Renal pelvis (tissue), 4 donors: Measurements from ENCODE around the gene SDK1. TPM values are rescaled to one million over a fixed set of nuclear protein-coding genes. Genes with fewer than 3 reads are reported as not detected.

Experiments used
- DNase-seq: peaks from one replicate; pipeline ENCODE4 v3.0.0-alpha.2; 2013
- polyA plus RNA-seq, 3 donors: library from polyadenylated mRNA; unstranded; fragments of 120-200 nt; gene quantifications; one replicate each; pipeline ENCODE4 v1.2.1, GENCODE V29; 2013; ENCODE audit not compliant: insufficient read length in 3 of 3

Gene SDK1
- polyA plus RNA-seq, 3 donors = 7.5 to 8.9 (median 8.4) TPM

GRCh38 chr7:4156190-4156589, 855.1 kb downstream of the SDK1 start:
- no peak for DNase-seq

DNA sequence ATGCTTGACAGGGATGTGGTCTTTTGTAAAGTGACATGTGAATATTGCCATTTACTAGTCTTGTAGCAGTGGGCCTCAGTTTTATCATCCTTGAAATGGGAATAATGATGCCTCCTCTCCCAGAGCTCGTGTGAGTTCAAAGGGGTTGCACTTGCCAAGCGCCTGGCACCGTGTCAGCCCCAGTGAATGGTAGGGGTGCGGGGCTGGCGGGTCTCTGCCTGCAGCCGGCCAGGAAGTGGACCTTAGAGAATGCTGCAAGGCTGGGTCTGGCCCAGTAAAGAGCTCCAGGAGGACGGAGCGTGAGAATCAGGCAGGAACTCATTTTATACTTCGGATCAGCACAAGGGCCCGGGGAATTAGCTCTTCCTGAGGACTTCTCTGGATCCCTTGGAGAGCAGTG, 856.6 kb downstream of the SDK1 start:
- no peak for DNase-seq

- no peak for DNase-seq
Observed at GRCh38 chr7:4158441-4159153, 857.5 kb downstream of the SDK1 start.

DNA sequence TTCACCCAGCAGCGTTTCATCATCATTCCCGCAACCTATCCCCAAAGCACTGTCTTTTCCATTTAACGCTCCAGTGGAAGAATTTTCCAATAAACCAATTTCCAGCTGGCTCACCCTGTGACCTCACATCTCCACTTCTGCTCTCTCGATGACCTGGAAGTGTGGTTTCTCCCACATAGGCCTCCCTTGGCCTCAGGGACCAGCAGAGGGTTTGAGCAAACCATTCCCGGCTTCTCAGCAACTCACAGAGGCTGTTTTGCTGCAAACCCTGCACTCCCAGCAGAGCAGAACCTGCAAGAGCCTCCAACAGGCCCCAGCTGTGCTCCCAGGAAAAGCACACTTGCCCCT, 858.1 kb downstream of the SDK1 start:
- DNase-seq = no peak

DNA sequence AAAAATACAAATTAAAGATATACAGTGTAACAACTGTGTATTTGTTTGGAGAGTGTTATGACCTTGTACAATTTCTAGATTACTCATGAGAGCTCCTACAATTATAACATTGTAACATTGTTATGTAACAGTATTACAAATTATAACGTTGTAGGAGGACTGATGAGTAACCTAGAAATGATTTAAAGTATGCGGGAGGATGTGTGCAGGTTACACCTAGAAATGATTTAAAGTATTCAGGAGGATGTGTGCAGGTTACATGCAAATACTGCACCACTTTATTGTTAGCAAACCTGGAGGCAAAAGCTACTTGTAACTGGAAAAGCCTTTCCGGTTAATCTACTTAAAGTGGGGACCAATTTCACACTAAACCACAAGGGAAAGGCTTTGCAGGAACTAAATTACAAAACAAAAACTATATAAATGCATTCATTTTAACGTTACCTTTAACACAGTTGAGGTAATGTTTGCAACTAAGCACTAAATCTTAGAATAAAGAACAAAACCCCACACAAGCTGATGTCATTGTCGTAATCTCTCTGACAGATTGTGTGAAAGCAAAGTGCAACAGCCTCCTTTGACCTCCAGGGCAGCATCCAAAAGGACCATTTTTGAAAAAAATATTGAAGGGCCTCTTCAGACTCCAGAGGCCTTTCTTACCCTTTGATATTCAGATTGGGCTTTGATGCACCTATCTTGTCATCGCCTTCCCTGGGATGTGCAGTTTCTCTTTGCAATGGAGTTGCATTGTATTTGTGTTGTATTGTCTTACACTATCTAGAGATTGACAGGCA, 858.9 kb downstream of the SDK1 start:
- no peak for DNase-seq

DNA sequence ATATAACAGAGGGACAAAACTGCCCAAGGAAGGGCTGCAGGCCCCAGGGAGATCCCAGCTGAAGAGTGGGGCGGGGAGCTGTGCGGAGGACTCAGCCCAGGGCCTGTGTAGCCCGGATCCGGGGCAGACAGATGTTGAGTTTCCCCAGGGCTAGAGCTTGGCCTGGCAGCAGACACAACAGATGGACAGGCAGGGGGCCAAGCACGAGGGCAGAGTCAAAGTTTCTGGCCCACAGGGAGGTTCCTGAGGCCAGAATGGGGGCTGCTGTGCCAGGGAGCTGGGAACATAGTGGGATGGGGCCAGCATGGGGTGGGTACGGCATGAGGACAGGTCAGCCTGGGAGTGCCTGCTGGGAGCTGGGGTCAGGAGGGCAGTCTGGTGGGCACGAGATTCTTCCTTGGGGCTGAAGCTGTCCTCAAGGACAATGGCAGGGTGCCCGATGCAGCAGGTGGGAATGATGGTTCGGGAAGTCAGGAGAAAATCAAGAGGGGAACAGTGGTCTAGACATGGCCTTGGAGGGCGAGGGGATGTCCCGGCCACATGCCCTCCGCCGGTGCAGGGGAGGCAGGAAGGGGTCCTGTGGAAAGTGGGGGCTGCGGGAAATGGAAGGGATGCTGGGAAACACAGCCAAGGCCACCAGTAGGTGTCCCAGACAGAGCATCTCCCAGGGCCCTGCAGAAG, 862.0 kb downstream of the SDK1 start:
- DNase-seq = no peak

DNA sequence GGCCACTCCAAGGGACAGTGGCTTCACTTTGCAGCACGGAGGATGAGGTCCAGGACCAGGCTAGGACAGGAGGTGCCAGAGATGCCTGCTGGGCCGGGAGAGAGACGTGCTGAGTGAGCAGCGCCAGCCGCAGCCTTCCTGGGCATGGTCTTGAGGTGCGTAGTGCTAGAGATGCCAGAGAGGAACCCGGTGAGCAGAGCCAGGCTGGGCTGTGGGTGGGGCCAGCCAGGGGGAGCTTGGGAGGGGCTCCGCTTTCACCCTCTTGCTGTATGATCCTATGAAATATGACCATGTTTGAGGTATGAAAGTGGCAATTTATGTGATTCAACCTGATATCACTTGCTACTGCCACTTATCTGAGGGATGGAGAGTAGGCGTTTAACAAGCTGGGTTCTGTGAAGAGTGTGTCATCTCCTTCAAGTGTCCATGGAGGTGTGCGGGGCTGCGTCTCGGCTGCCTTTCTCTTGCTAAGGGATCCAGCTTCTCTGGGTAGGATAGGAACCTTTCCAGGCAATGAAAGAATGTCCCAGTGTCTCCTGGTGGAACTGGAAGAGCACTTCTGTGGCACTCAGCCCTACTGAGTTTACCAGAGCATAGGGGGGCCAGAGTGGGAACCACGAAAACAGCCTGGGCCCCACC, 862.6 kb downstream of the SDK1 start:
- no peak for DNase-seq

- DNase-seq = no peak
Observed at GRCh38 chr7:4164556-4164955, 863.5 kb downstream of the SDK1 start.

GRCh38 chr7:4166340-4166739, 865.3 kb downstream of the SDK1 start:
- DNase-seq = no peak

DNA sequence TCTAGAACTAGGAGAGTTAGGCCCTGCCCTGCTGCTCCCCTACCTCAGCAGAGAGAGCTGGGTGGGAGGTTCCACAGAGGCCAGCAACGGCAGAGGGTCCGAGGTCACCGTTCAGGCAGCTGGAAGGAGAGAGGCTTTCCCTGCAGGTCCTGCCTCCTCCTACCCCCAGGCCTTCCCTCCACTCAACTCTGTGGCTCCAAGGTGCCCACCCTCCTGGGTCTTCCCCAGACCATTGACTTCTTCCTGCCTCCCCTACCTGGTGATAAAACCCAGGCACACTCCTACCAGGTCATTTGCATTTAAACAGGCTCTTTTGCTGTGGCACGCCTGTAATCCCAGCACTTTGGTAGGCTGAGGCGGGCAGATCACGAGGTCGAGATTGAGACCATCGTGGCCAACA, 865.8 kb downstream of the SDK1 start:
- DNase-seq = no peak

GRCh38 chr7:4167385-4167910, 866.4 kb downstream of the SDK1 start:
- no peak for DNase-seq

DNA sequence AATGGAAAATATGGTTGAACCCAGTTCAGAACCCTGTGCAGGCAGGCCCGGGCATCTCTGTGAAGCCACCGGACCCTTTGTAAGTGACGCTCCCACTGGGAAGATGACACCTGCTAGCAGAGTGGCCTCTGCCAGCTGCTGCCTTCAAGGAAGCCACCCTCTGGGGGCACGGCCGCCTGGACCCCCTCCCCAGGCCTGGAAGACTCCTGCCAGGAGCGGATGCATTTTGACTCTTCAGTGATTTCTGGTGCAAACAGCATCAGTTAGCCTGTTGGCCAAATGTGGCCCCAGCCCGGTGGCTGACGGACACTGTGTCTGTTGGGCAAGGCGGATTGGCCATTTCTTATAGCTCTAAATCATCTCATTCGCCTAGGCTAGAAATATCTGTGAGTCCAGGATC, 867.0 kb downstream of the SDK1 start:
- no peak for DNase-seq

DNA sequence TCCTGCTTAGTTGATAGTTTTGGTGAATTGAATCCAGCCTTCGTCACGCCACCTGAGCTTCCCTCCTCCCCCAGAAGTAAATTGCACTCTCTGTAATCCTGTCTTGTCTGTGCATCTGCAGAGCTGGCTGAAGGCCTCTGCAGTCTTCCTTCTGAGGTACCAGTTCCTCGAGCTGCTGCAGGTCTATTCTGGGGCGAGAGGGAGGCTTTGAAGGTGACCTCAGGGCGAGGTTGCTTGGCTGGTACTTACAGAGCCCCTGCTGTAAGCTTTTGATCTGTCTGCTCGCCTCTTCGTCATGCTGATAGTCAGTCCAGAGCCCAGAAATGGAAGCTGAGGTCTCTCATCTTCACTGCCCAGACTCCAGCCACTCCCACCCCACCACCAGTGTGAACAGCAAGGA, 867.5 kb downstream of the SDK1 start:
- no peak for DNase-seq

DNA sequence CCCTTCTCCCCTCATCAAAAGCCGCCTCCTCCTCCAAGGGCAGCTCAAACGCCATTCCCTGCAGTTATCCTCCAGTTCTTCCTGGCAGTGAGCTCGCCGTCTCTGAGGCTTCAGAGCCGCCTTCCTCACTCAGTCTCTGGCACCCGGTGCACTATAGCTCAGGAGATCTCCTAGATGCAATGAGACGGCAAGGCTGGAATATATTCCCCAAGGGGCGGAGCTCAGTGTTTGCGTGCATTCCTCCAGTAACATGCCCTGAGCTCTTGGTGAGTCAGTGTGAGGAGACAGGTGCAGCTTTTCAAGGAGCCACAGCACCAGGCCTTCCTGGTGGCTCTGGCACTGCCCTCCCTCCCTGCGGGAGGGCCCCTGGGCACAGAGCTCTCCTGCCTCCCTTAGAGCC, 868.4 kb downstream of the SDK1 start:
- DNase-seq = no peak

DNA sequence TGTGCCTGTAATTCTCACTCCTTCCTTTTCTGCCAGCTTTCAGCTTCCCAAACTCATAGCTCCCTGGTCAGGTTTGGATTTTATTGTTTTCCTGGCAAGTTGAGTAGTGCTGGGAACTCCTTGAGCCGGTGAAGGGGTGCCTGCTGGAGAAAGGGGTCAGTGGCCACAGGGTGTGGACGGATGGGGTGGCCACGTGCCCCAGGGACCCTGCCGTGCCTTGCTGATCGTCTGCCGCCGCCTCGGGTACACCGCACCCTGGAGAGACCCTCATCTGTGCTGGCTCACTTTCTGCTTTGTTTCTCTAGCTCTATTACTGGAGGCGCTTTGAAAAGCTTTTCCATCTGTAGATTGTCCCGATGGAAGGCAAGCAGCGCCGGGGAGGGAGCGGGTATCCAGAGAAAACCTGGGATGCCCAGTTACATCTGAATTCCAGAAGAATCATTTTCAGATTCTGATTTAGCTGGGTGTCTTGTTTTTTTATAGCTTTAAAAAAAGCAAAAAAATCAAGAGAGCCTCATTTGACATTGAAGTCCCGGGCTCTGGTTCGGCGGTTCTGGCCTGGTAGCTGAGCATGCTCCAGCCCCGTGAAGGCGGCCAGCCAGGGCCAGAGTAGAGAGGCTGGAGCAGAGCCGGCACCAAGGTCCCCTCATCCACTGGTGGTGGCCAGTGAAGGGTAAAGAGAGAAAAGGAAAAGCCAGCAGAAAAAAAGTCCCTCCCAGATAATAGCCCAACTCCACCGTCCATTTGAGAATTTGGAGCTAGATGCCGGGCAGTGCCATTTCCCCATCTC, 870.1 kb downstream of the SDK1 start:
- no peak for DNase-seq

DNA sequence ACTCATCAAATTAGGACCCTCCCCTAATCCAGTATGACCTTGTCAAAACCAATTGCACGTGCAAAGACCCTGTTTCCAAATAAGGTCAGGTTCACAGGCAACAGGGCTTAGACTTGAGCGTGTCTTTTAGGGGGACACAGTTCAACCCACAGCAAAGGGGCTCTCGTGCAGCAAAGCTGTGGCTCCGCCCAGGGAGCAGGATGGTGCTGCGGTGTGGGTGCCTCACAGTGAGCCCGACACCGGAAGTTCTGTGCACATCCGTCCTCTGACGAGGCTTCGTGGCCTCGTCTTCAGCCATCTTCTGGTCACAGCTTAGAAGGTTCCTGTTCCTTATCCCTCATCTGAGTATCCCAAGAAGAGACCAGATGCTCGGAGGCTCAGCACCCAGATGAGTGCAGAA, 871.8 kb downstream of the SDK1 start:
- DNase-seq = no peak

DNA sequence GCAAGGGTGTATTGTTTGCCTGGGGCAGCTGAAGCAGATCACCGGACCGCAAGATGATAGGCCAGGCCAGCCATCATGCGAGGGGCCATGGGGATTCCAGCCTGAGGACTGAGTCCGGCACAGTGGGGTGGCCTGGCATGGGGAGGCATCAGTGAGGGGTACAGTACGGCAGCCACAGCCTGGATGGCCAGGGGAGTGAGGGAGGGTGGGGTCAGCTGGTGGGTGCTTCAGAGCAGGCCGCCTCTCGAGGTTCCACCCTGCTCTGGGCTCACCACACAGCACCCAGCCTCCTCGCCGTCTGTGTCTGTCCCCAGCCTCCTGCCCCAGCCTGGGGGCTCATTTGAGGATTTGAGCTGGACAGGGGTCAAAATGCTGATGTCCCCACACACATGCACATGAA, 872.6 kb downstream of the SDK1 start:
- DNase-seq = no peak

GRCh38 chr7:4174016-4174415, 873.0 kb downstream of the SDK1 start:
- DNase-seq = no peak

DNA sequence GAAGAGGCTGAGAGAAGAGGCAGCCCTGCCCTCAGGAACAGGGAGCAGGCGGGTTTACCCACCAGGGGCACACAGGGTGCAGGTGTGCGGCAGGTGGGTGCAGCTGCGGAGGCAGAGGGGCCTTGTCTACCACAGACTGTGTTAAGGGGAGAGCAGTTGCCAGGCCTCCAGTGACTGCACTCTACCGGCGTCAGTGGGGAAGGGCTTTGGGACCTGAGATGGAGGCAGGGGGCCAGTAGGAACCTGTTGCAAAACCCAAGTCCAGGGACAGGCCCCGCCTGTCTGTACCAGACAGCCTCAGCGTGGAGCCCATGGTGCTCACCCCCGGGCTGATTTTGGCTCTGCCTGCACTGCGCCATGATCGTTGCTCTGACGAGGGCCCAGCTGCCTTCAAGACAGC, 873.4 kb downstream of the SDK1 start:
- DNase-seq = no peak

GRCh38 chr7:4174884-4175283, 873.8 kb downstream of the SDK1 start:
- no peak for DNase-seq

GRCh38 chr7:4175346-4175973, 874.4 kb downstream of the SDK1 start:
- no peak for DNase-seq
